NOMO-1 treated with DMSO at 0.1 percent for 48 hours (cell line): Measurements from ENCODE around the gene ARSB.

Experiments
- DNase-seq: peaks from one replicate; lab custom pipeline; 2025; ENCODE audit not compliant: unreplicated experiment; lab: John Stamatoyannopoulos, UW

ARSB gene

GRCh38 chr5:78731884-78732283 lies 253.2 kb downstream of the ARSB start:
- DNase-seq: no peak

GRCh38 chr5:78730300-78731094 lies 254.6 kb downstream of the ARSB start:
- DNase-seq: no peak

- no peak for DNase-seq
These were observed 257.0 kb downstream of the ARSB start for GRCh38 chr5:78727786-78728761.
